HG03442 (cell line): Measurements from ENCODE around the gene CALCOCO1.
"Not testable (repeated sequence)": the region's sequence is repeated elsewhere in the genome, so short reads cannot be mapped to it uniquely, and the experiment has no call there.

Experiments used
- ATAC-seq: cut with Tn5 transposase; IDR thresholded peaks from one replicate; pipeline ENCODE4 v1.9.1; 2021; ENCODE audit warnings: mild to moderate bottlenecking, moderate library complexity; ENCODE audit not compliant: unreplicated experiment

The CALCOCO1 gene

GRCh38 chr12:53727310-53728041 lies at the start of gene CALCOCO1:
Gene CALCOCO1 (minus strand): TSS chr12:53727452. CDS start chr12:53725242, 2,210 bp downstream.
- peak; percentile 97 for ATAC-seq

DNA sequence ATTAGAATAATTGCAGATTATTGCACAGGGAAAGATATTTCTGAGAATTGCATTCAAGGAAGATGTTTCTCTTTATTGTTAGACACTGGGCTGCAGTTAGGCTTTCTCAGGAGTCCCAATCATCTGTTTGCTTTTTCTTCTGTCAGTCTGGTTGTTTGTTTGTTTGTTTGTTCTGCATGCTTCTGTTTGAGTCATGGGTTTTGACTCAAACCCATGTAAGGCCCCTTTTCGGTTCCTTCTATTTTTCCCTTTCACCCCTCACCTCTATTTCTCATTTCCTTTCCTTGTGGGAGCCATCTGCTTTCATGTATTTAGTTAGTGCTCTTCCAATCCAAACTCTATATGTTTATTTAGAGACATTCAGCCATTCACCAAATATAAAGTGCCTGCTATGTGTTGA lies 49.6 kb upstream of the CALCOCO1 start:
- ATAC-seq: no peak

GRCh38 chr12:53775478-53776145 lies 48.4 kb upstream of the CALCOCO1 start:
- ATAC-seq: no peak

DNA sequence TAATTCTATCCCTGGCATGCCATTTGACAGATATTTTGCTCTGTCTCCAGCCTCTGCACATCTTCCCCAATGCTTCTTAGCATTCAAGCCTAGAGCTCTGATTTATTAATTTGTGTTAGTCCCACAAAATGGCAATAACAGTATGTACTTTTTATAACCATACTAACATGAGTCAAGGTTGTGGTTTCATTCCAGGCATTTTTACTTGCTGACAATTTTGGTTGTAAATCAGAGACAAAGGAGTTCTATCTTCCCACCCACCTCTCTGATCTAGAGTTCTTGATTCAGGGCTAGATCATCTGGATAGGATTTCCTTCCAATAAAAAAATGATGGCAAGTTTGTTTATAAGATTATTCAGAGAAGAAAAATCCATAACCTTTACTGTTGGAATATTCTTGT lies 43.0 kb upstream of the CALCOCO1 start:
- ATAC-seq: no peak

DNA sequence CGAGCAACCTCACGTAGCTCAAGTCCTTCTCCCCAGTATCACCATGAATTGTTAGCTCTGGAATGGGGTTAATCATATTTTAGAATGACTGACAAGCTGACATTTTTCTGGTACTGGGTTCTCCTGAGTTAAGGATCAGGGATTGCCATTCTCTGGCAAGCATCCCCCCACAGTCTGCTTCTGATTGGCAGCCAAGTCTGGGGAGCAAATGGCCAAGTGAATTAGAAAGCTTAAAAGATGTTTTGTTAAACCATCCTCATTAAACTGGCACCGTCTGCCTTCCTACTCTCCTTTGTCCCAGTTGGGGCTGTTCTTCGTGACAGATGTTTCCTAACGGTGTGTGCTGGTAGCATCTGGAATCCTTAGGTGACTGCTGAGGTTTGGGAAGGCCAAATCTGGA lies 41.7 kb upstream of the CALCOCO1 start:
- ATAC-seq: no peak

- ATAC-seq: no peak
These were observed 39.6 kb upstream of the CALCOCO1 start for GRCh38 chr12:53766881-53767280.

- no peak for ATAC-seq
These were observed 38.6 kb upstream of the CALCOCO1 start for GRCh38 chr12:53765891-53766290.

DNA sequence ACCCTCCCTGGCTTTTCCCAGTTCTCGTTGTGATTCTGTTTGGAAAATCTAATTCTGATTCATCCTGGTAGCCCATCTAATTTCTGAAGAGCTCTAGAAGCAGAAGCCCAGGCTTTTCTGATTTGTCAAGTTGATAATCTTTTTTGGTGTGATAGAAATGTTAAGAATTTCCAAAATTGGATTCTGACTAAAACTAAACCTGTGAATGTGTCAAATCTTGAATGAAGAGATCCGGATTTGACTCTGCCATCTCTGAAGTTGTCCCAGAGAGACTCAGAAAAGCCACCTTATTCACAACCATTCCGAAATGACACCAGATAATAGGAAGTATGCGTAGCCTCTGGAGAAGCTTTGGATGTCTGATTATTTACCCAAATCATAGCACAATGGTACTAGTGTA lies 37.4 kb upstream of the CALCOCO1 start:
- ATAC-seq: no peak

DNA sequence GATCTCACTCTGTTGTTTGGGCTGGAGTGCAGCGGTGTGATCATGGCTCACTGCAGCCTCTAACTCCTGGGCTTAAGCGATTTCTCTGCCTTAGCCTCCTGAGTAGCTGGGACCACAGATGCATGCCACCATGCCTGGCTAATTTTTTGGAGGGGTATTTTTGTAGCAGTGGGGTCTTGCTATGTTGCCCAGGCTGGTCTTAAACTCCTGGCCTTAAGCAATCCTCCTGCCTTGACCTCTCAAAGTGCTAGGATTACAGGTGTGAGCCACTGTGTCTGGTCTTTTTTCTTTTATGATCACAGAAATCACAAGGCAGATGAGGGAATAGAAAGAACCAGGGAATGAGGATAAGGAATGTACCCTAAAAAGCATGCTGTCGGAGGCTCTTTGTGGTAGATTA lies 35.5 kb upstream of the CALCOCO1 start:
- not testable (repeated sequence) for ATAC-seq

GRCh38 chr12:53761306-53761705 lies 34.1 kb upstream of the CALCOCO1 start:
- no peak for ATAC-seq

- ATAC-seq: no peak
These were observed 32.0 kb upstream of the CALCOCO1 start for GRCh38 chr12:53759261-53759660.

- no peak for ATAC-seq
These were observed 31.5 kb upstream of the CALCOCO1 start for GRCh38 chr12:53758730-53759103.

DNA sequence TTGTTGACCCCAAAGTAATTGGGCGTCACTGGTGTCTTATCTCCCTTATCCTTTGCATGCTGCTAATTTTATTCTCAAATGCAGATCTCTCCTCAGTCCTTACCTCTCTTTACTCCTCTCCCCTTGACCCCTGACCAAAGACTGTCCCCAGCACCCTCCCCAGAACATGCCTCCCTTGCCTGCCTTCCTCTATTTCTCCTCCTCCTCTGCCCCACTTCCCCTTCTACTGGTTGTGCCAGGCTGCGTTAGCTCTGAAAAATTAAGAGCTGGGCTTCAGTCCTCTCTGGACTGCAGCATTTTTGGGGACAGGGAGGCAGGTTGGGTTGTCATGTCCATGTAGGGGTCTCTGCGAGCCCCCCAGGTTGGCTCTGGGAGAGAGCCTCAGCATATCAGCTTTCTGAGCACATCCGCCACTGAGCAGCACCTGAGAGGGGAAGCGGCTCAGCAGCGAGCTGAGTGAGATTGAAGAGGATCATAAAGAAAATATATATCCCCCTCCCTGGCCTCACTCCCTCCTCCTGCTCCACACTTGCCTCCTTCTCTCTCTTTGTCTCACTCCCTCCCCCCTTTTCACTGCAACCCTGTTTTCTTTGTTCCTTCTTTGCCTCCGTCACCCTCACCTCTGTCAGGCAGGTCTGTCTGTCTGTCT lies 31.0 kb upstream of the CALCOCO1 start:
- no peak for ATAC-seq

- ATAC-seq: peak; percentile 66
These were observed 30.0 kb upstream of the CALCOCO1 start for GRCh38 chr12:53757101-53757770.

GRCh38 chr12:53756300-53757100 lies 29.2 kb upstream of the CALCOCO1 start:
- ATAC-seq: no peak

GRCh38 chr12:53755893-53756292 lies 28.6 kb upstream of the CALCOCO1 start:
- ATAC-seq: no peak

GRCh38 chr12:53755451-53755891 lies 28.2 kb upstream of the CALCOCO1 start:
- no peak for ATAC-seq

- no peak for ATAC-seq
These were observed 27.5 kb upstream of the CALCOCO1 start for GRCh38 chr12:53754633-53755264.

- no peak for ATAC-seq
These were observed 26.9 kb upstream of the CALCOCO1 start for GRCh38 chr12:53754188-53754585.

GRCh38 chr12:53752621-53753020 lies 25.4 kb upstream of the CALCOCO1 start:
- ATAC-seq: no peak
